NOMO-1 treated with DMSO at 0.1 percent for 48 hours (cell line): Measurements from ENCODE around the gene PHLPP1.

Experiments
- DNase-seq: peaks from one replicate; lab custom pipeline; 2025; ENCODE audit not compliant: unreplicated experiment; lab: John Stamatoyannopoulos, UW

The PHLPP1 gene

GRCh38 chr18:62844850-62845643 lies 129.7 kb downstream of the PHLPP1 start:
- no peak for DNase-seq

GRCh38 chr18:62846313-62846712 lies 131.0 kb downstream of the PHLPP1 start:
- DNase-seq = no peak

GRCh38 chr18:62847081-62847480 lies 131.7 kb downstream of the PHLPP1 start:
- no peak for DNase-seq

GRCh38 chr18:62848946-62849345 lies 133.6 kb downstream of the PHLPP1 start:
- DNase-seq = no peak

GRCh38 chr18:62850619-62851306 lies 135.4 kb downstream of the PHLPP1 start:
- no peak for DNase-seq

DNA sequence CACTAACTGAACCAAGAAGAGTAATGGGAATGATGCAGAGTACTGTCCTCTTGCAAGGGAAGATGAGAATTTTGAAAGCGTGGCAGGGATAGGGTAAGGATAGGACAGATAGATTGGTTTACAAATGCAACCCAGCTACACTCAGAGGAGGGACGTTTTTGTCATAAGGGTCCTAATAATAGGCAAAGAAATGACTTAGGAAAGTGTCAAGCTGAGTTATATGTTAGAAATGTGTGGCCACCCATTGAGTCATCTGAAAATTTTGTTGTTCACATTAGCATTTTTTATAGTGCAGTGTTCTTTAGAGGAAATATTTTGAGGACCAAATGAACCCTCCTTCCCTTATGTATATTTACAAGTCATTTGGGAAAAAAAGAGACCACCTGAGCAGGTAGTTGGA lies 137.5 kb downstream of the PHLPP1 start:
- DNase-seq = no peak

DNA sequence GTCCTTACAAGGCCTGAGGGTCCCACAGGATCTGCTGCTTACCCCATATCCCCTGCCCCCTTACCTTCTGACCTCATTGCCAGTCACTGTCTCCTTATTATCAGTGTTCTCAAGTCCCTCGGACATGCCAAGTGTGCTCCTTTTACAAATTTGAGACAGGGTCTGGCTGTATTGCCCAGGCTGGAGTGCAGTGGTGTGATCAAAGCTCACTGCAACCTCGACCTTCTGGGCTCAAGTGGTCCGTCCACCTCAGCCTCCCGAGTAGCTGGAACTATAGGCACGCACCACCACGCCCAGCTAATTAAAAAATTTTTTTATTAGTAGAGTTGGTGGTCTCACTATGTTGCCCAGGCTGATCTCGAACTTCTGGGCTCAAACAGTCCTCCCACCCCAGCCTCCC lies 141.0 kb downstream of the PHLPP1 start:
- DNase-seq = no peak

GRCh38 chr18:62857263-62857976 lies 142.1 kb downstream of the PHLPP1 start:
- no peak for DNase-seq

- DNase-seq = no peak
These were observed 144.7 kb downstream of the PHLPP1 start for GRCh38 chr18:62860062-62860461.

DNA sequence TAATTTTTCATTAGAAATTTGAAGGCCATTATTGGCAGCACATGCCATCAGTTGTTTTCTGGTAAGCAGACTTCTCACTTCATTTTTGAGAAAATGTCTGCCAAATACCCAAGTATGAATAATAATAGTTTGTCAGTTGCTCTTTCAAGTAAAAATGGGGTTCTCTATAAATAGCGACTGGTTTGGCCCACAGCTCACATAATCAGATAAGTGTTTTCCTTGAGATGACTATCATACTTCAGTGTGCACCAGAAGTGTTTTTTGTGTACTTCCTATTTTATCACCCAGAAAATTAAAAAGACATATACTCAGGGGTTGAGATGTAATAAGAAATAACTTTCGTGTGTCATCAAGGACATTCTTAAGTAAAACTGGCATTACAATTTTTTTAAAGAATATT lies 147.1 kb downstream of the PHLPP1 start:
- no peak for DNase-seq

- DNase-seq = no peak
These were observed 148.2 kb downstream of the PHLPP1 start for GRCh38 chr18:62863579-62864001.

- no peak for DNase-seq
These were observed 150.2 kb downstream of the PHLPP1 start for GRCh38 chr18:62865498-62865897.

DNA sequence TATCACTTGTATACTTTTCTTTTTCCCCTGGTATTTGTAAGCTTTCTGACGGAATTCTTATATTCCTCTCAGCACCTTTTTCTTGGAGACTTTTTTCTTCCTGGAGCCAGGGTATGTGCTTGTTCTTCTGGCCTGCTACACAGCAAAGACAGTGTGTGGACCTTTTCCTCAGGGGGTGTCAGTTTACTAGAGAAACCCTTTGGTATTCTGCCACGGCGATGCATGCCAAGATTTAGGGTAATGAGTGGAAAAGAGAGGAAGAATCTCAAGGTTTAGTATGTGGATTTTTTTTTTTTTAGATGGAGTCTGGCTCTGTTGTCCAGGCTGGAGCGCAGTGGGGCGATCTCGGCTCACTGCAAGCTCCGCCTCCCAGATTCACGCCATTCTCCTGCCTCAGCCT lies 152.2 kb downstream of the PHLPP1 start:
- no peak for DNase-seq

DNA sequence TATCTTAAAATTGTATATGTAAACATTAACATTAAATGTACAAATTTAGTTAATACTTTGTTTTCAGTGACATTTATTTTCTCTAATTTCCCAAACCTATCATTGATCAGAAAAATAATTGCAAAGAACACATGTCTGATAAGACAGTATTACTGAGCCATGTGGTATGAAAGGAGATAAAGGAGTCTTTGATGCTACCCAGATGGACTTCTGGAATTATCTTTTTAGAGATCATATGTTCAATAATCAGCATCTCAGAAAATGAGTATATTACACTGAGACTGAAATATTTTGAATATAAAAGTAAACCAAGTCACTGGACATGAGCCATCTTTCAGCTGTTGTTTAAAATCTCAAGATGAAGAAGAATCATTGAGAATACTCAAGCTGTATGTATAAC lies 153.3 kb downstream of the PHLPP1 start:
- DNase-seq = no peak

DNA sequence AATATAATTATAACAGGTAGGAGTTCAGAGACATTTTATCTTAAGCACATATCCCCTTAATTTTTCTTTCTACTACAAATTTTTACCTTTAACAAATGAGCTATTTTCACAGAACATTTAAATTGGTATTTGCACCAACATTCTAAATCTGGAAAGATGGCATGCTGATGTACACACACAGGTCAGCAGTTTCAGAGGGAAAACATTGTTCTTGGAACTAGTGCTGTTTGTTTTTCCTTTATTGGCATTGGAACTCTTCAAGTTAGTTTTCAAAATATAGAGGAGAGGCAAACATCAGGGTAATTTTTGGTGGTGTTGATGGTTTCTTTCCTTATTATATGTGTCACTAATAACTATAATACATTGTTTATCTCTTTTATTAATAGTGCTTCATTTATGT lies 155.3 kb downstream of the PHLPP1 start:
- DNase-seq = no peak

- DNase-seq = no peak
These were observed 160.0 kb downstream of the PHLPP1 start for GRCh38 chr18:62875323-62875722.

DNA sequence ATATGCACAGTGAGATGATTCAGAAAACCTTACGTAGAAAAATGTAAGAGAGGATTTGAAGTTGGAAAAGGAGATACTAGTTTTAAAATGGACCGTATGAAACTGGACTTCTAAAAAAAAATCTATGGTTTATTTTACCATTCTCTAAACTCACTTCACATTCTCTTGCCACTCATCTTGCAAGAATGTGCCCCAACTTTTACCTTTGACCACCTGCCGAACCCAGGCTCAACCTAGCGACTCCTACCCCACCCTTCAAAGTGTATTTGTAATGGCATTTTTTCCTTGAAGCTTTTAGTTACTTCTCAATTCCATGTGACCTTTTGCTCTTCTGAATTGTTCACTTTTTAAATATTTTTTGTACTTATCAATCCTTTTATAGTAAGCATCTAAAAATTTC lies 160.8 kb downstream of the PHLPP1 start:
- no peak for DNase-seq

- DNase-seq = no peak
These were observed 161.5 kb downstream of the PHLPP1 start for GRCh38 chr18:62876828-62877227.

DNA sequence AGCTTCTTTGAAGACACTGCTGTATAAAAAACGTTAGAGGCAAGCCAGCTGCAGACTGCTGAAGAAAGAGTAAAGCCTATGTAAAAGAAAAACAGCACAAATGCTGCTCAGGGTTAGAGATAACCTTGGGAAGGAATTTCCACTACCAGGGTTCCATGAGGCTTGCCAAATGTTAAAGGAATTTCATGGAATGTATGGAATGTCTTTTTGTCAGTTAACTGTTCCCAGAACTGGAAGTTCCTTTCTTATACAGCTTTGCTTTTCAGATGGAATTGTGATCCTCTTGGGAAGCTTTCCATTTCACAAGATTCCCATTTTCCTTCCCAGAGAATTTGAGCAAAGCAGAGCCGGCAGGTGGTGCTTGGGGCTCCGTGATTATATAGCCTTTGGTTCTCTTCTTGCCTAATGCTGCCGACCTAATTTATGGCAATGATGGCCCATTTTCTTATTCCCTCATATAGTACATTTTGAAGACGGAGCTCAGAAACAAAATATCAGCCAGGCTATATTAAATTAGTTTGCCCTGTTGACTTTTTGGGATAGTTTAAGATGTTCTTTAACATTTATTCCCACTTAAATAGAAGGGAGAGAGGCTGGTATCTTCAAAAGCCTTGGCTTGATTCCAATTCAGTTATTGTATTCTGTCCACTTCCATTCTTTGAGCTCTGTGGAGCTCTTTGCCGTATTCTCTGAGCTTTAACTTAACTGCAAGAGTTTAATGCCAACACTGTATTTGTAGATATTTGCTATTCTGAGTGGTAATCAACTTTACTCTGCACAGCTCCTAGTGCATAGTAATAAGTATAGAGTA lies 162.3 kb downstream of the PHLPP1 start:
- DNase-seq = no peak

GRCh38 chr18:62878305-62878704 lies 163.0 kb downstream of the PHLPP1 start:
- DNase-seq = no peak

GRCh38 chr18:62880034-62880433 lies 164.7 kb downstream of the PHLPP1 start:
- no peak for DNase-seq
